MM.1S (cell line): Measurements from ENCODE around the gene WDFY3.

Source experiments
- DNase-seq: peaks from one replicate; pipeline ENCODE4 v3.0.0-alpha.2; 2015
- H2AFZ ChIP-seq: fragments of 300-600 bp; sonication (generic); 2 replicates; pipeline ENCODE4 v1.6.0; 2016; ENCODE audit warnings: antibody characterized with exemption, low read length
- H3F3A ChIP-seq: fragments of 300-600 bp; sonication (generic); 2 replicates; pipeline ENCODE4 v1.6.1; 2016; ENCODE audit warnings: mild to moderate bottlenecking, antibody characterized with exemption, low read length, moderate library complexity, mixed read lengths; ENCODE audit not compliant: insufficient read depth
- H3K27ac ChIP-seq: fragments of 300-600 bp; sonication (generic); 2 replicates; pipeline ENCODE4 v1.5.1; 2016; ENCODE audit warnings: mild to moderate bottlenecking, low read length
- H3K27me3 ChIP-seq: fragments of 300-600 bp; sonication (generic); replicated peaks from 2 replicates; pipeline ENCODE4 v1.6.0; 2016; ENCODE audit warnings: low read length; ENCODE audit not compliant: insufficient read depth
- H3K36me3 ChIP-seq: fragments of 300-600 bp; sonication (generic); replicated peaks from 2 replicates; pipeline ENCODE4 v1.6.1; 2016; ENCODE audit warnings: mild to moderate bottlenecking, low read length, mixed read lengths; ENCODE audit not compliant: insufficient read depth
- H3K4me1 ChIP-seq: fragments of 300-600 bp; sonication (generic); 2 replicates; pipeline ENCODE4 v1.6.1; 2016; ENCODE audit warnings: low read length, mixed read lengths
- H3K4me2 ChIP-seq: fragments of 300-600 bp; sonication (generic); 2 replicates; pipeline ENCODE4 v1.6.0; 2016; ENCODE audit warnings: low read depth, low read length
- H3K4me3 ChIP-seq: fragments of 300-600 bp; sonication (generic); 2 replicates; pipeline ENCODE4 v1.5.1; 2016; ENCODE audit warnings: low read length, mixed read lengths
- H3K79me2 ChIP-seq: fragments of 300-600 bp; sonication (generic); 2 replicates; pipeline ENCODE4 v1.6.1; 2016; ENCODE audit warnings: mixed run types, low read length, mixed read lengths
- H3K9ac ChIP-seq: fragments of 300-600 bp; sonication (generic); 2 replicates; pipeline ENCODE4 v1.6.1; 2016; ENCODE audit warnings: low read length, mixed read lengths
- H3K9me2 ChIP-seq: fragments of 300-600 bp; sonication (generic); replicated peaks from 2 replicates; pipeline ENCODE4 v1.6.1; 2016; ENCODE audit warnings: mild to moderate bottlenecking, low read length, mixed read lengths; ENCODE audit not compliant: insufficient read depth
- H3K9me3 ChIP-seq: fragments of 300-600 bp; sonication (generic); replicated peaks from 2 replicates; pipeline ENCODE4 v1.6.1; 2016; ENCODE audit warnings: mild to moderate bottlenecking, low read length, mixed read lengths; ENCODE audit not compliant: insufficient read depth
- H4K20me1 ChIP-seq: fragments of 300-600 bp; sonication (generic); 2 replicates; pipeline ENCODE4 v1.6.1; 2016; ENCODE audit warnings: mild to moderate bottlenecking, low read length, moderate library complexity, mixed read lengths; ENCODE audit not compliant: insufficient read depth
- EZH2 ChIP-seq: fragments of 300-600 bp; sonication (generic); optimal IDR thresholded peaks from 2 replicates; pipeline ENCODE3; 2017; ENCODE audit warnings: low read depth, mild to moderate bottlenecking, antibody characterized with exemption, low read length, mixed read lengths
- EZH2phosphoT487 ChIP-seq: fragments of 300-600 bp; sonication (generic); IDR thresholded peaks from 2 replicates; pipeline ENCODE4 v1.6.1; 2018; ENCODE audit warnings: antibody characterized with exemption, low read length
- TF ChIP-seq, protein P1 (sequence below): fragments of 300-600 bp; sonication (generic); IDR thresholded peaks from 2 replicates; pipeline ENCODE4 v1.5.1; 2016; ENCODE audit warnings: antibody characterized with exemption, low read length, mixed read lengths

Gene WDFY3

GRCh38 chr4:84661191-84661939 is 305.1 kb downstream of the WDFY3 start:
- DNase-seq, result no peak
- Histone ChIP-seq H3K27ac (no peak overlapping the region), H3K4me2 (no peak overlapping the region)

DNA sequence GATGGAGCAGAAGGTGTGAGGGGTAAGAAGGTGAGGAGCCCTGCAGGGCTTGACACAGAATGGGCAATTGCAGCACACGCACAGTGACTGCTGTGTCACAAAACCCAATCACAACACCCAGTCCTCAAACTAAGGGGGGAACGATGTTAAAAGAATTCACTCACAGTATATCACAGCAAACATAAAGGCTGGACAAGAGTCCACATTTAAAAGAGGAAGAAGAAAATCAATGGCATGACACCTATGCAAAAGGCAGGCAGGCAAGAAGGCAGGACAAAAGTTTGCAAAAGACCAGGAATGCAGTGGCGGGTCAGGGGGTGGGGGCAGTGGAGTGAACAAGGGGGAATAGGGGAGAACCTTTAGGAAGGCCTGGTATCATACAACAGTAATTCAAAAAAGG is 305.9 kb downstream of the WDFY3 start:
- Histone ChIP-seq H3K4me3 (no peak overlapping the region), H3K79me2 (no peaks in the 10 kb centered on the region), H3K9me2 (no peaks in the 10 kb centered on the region), H3K4me2 (no peak overlapping the region), H3K9ac (no peak overlapping the region), H3K4me1 (no peaks in the 10 kb centered on the region), H3K36me3 (no peaks in the 10 kb centered on the region), H3F3A (no peaks in the 10 kb centered on the region), H4K20me1 (no peaks in the 10 kb centered on the region), H3K27ac (no peak overlapping the region), H3K9me3 (no peaks in the 10 kb centered on the region), H3K27me3 (no peaks in the 10 kb centered on the region), H2AFZ (no peak overlapping the region)
- TF ChIP-seq, protein P1, sequence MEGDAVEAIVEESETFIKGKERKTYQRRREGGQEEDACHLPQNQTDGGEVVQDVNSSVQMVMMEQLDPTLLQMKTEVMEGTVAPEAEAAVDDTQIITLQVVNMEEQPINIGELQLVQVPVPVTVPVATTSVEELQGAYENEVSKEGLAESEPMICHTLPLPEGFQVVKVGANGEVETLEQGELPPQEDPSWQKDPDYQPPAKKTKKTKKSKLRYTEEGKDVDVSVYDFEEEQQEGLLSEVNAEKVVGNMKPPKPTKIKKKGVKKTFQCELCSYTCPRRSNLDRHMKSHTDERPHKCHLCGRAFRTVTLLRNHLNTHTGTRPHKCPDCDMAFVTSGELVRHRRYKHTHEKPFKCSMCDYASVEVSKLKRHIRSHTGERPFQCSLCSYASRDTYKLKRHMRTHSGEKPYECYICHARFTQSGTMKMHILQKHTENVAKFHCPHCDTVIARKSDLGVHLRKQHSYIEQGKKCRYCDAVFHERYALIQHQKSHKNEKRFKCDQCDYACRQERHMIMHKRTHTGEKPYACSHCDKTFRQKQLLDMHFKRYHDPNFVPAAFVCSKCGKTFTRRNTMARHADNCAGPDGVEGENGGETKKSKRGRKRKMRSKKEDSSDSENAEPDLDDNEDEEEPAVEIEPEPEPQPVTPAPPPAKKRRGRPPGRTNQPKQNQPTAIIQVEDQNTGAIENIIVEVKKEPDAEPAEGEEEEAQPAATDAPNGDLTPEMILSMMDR, result no peak
- TF ChIP-seq EZH2 (no peak), EZH2phosphoT487 (no peak)
- DNase-seq, result no peak

More at GRCh38 chr4:84661191-84661939, 305.1 kb downstream of the WDFY3 start:
- Histone ChIP-seq H3K79me2 (no peaks in the 10 kb centered on the region), H3K27me3 (no peaks in the 10 kb centered on the region), H3K4me1 (no peaks in the 10 kb centered on the region), H3K4me3 (no peak overlapping the region), H4K20me1 (no peaks in the 10 kb centered on the region), H2AFZ (no peak overlapping the region), H3K36me3 (no peaks in the 10 kb centered on the region), H3F3A (no peaks in the 10 kb centered on the region), H3K9ac (no peak overlapping the region), H3K9me3 (no peaks in the 10 kb centered on the region), H3K9me2 (no peaks in the 10 kb centered on the region)
- TF ChIP-seq EZH2phosphoT487 (no peak), EZH2 (no peak)
- TF ChIP-seq, protein P1, result no peak

DNA sequence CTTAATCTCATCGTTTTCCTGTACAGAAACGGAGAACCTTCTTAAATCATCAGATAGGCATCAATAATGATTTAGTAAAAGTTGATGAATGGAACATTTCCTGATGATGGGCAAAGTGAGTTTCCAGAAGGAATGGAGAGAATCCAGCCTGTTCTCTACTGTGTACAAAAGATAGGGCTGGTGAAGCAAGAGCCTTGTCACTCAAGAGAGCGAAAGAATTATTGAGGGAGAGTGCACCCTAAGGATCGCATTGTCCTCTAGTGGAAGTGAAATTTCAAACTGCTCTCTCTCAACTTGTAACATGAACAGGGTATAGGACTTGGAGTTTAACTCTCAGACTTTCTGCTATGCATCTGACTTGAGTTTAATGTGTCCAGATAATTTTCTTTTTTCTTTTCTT is 314.0 kb downstream of the WDFY3 start:
- no peak for DNase-seq
- Histone ChIP-seq H3K4me3 (no peak overlapping the region), H3K9me3 (no peaks in the 10 kb centered on the region), H3K4me1 (0 out of 2 replicates have a peak, but pooled peaks cover under 1% of the 10 kb centered on the region), H3K36me3 (no peaks in the 10 kb centered on the region), H3K27me3 (no peaks in the 10 kb centered on the region), H3K9me2 (no peaks in the 10 kb centered on the region), H3K79me2 (no peaks in the 10 kb centered on the region), H4K20me1 (no peaks in the 10 kb centered on the region), H3K4me2 (no peak overlapping the region), H3K9ac (no peak overlapping the region), H3F3A (no peaks in the 10 kb centered on the region), H3K27ac (no peak overlapping the region), H2AFZ (no peak overlapping the region)
- TF ChIP-seq EZH2 (no peak), EZH2phosphoT487 (no peak)
- TF ChIP-seq, protein P1, result no peak
